ENCODE data around the gene PCBD2. TPM values are rescaled to one million over a fixed set of nuclear protein-coding genes. Genes with fewer than 3 reads are reported as not detected.

PCBD2 gene
- total and polyA plus RNA-seq, 2 of the 8 experiments (the other 6 are each of a cell fraction or from before 2014, with no cell fraction given): 4.8 to 10.3 TPM

- no peak overlapping the region for H3K4ac ChIP-seq (replicated peaks; ENCODE audit: insufficient read length, low read depth, low read length)
- H2AFZ ChIP-seq (ENCODE audit: low read length): no peak overlapping the region
- no peaks in the 10 kb centered on the region for H3K79me2 ChIP-seq (ENCODE audit: control insufficient read depth in 1 of 2, insufficient read depth in 2 of 2, low read length in 2 of 2)
- no peak overlapping the region for H2BK5ac ChIP-seq (ENCODE audit: low read depth, low read length)
- no peak overlapping the region for H3K18ac ChIP-seq (ENCODE audit: extremely low read depth, low read length)
- no peaks in the 10 kb centered on the region; a peak in 1 of 7 replicates for H3K27me3 ChIP-seq (replicated peaks in 1 of 4; ENCODE audit: control insufficient read depth in 3 of 4, extremely low read depth in 1 of 4, insufficient read depth in 3 of 4, low read length in 3 of 4)
- no peaks in the 10 kb centered on the region for H4K20me1 ChIP-seq (replicated peaks in 1 of 2; ENCODE audit: control insufficient read depth in 1 of 2, insufficient read depth in 2 of 2, low read length in 2 of 2)
- H2BK20ac ChIP-seq (ENCODE audit: low read length): no peak overlapping the region
- H2BK15ac ChIP-seq (ENCODE audit: low read length): no peak overlapping the region
- H3K14ac ChIP-seq (ENCODE audit: insufficient read length): no peak overlapping the region
- no peak for TF ChIP-seq MAX (IDR thresholded peaks at IDR 0.05)
- TF ChIP-seq RBBP5 (IDR thresholded peaks at IDR 0.05; ENCODE audit: borderline replicate concordance, low read depth, low read length): no peak
- no peak for TF ChIP-seq BACH1 (IDR thresholded peaks at IDR 0.05; ENCODE audit: low read length)
- TF ChIP-seq EZH2 (IDR thresholded peaks at IDR 0.05; ENCODE audit: low read depth, low read length, severe bottlenecking): no peak
- no peak overlapping the region for H4K8ac ChIP-seq (ENCODE audit: extremely low read depth, insufficient read depth, low read length)
- H3K23ac ChIP-seq (ENCODE audit: insufficient read length): no peak overlapping the region
- H3K4me2 ChIP-seq (ENCODE audit: insufficient read depth in 1 of 2, low read depth in 2 of 2, low read length in 2 of 2): no peak overlapping the region
- no peak for FAIRE-seq
- H4K5ac ChIP-seq (ENCODE audit: insufficient read length, low read depth, low read length): no peak overlapping the region
- H3K4me3 ChIP-seq (ENCODE audit: extremely low read depth in 1 of 4, insufficient read depth in 2 of 4, low read depth in 3 of 4, low read length in 4 of 4): no peak overlapping the region
- H3K56ac ChIP-seq (replicated peaks; ENCODE audit: insufficient read length, low read depth, low read length): no peak overlapping the region
- no peak overlapping the region for H3K27ac ChIP-seq (ENCODE audit: low read depth, low read length)
- H2BK120ac ChIP-seq (replicated peaks; ENCODE audit: low read depth, low read length): no peak overlapping the region
- H3K9me3 ChIP-seq (ENCODE audit: insufficient read depth in 2 of 2, low read depth in 1 of 2, low read length in 1 of 2): no peaks in the 10 kb centered on the region
- H2BK12ac ChIP-seq (ENCODE audit: low read depth, low read length): no peak overlapping the region
- H3K23me2 ChIP-seq (ENCODE audit: low read depth, low read length): no peaks in the 10 kb centered on the region
- no peaks in the 10 kb centered on the region for H3K79me1 ChIP-seq (ENCODE audit: low read depth, low read length)
- CTCF ChIA-PET (ENCODE audit: partially characterized antibody): interaction anchor here (1.3 to 2.1 kb wide), 2 partner anchors 12 to 96 kb away, joined by 3 to 12 read pairs; no protein-coding TSS in a partner anchor
- peaks cover 0 to 6% (median under 1%) of the 10 kb centered on the region in 4 experiments; a peak in 1 of 7 replicates for H3K4me1 ChIP-seq (replicated peaks in 1 of 4; ENCODE audit: control insufficient read depth in 3 of 4, insufficient read depth in 4 of 4, low read length in 3 of 4)
- H2AK5ac ChIP-seq (ENCODE audit: low read depth, low read length): no peak overlapping the region
- no peak overlapping the region for H3K9ac ChIP-seq (replicated peaks in 1 of 4; ENCODE audit: extremely low read depth in 1 of 4, low read depth in 3 of 4, low read length in 3 of 4)
- no peak for DNase-seq (ENCODE audit: low read depth in 1 of 2, low spot score in 2 of 2)
- POLR2A ChIA-PET (ENCODE audit: partially characterized antibody): interaction anchor here (1.2 kb wide), 1 partner anchor 13 kb away, joined by 4 read pairs; no protein-coding TSS in a partner anchor
- 100% methylated on average over 2 of the region's 2 CpGs; no CpG with 5 or more reads in 1 of the 2 experiments for WGBS, 2 experiments (ENCODE audit: extremely low coverage in 1 of 2, insufficient coverage in 1 of 2, insufficient read length in 1 of 2, insufficient replicate concordance in 2 of 2, low coverage in 1 of 2, low lambda C conversion rate in 2 of 2, missing lambda C conversion rate in 1 of 2)
- H3K36me3 ChIP-seq (ENCODE audit: control insufficient read depth in 2 of 4, insufficient read depth in 4 of 4, low read length in 3 of 4): no peaks in the 10 kb centered on the region
- H4K91ac ChIP-seq (replicated peaks; ENCODE audit: insufficient read length, low read length): no peak overlapping the region
Measured at GRCh38 chr5:135012033-135012588, 107.2 kb downstream of the PCBD2 start.
